HG03378 (cell line): ENCODE results near the gene CD6.

Source experiments
- ATAC-seq: cut with Tn5 transposase; IDR thresholded peaks from one replicate; pipeline ENCODE4 v1.9.1; 2021; ENCODE audit warnings: mild to moderate bottlenecking, moderate library complexity; ENCODE audit not compliant: unreplicated experiment

CD6 gene

DNA sequence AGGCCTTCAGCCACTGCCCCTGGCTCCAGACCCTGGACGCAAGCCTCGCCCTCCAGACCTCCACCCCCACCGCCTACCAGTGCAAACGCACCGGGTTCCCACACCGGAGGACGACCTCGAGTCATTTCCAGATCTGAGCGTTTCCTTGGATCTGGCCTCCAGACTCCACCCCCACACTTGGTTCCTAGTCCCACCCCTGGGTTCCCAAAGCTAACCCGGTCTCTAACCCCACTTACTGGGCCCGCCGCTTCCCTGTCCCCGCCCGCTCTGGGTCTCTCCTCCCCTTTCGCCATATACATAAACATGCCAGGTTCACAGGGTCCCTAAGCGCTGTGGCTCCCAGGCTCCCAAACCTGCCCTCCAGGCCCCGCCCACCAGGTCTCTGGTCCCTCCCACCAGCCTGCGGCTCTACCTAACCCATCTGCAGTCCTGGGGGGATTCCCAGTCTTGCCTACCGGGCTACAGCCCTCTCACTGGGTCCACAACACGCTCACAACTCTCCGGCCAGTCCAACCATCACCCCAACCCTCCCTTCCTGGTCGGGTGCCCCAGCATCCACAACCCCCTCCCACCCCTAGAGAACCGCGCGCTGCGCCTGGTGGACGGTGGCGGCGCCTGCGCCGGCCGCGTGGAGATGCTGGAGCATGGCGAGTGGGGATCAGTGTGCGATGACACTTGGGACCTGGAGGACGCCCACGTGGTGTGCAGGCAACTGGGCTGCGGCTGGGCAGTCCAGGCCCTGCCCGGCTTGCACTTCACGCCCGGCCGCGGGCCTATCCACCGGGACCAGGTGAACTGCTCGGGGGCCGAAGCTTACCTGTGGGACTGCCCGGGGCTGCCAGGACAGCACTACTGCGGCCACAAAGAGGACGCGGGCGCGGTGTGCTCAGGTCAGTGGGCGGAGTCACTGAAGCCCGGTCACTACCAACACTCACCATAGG lies 36.7 kb downstream of the CD6 start:
- no peak for ATAC-seq

DNA sequence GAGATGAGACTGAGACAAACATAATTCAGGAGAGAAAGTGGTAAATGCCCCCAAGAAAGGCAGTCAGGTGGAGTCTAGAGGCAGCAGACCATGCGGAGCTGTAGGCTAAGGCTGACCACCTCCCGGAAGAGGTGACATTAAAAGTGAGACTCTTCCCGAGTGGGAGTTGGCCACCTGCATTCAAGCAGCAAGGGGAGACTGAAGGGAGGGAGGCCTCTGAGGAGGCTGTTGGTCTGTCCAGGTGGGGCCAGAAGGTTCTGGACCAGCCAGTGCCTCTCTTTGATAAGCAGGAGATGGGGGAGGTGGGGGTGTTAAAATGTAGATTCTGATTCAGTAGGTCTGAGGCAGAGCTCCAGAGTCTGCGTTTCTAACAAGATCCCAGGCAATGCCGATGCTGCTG lies 37.5 kb downstream of the CD6 start:
- no peak for ATAC-seq

DNA sequence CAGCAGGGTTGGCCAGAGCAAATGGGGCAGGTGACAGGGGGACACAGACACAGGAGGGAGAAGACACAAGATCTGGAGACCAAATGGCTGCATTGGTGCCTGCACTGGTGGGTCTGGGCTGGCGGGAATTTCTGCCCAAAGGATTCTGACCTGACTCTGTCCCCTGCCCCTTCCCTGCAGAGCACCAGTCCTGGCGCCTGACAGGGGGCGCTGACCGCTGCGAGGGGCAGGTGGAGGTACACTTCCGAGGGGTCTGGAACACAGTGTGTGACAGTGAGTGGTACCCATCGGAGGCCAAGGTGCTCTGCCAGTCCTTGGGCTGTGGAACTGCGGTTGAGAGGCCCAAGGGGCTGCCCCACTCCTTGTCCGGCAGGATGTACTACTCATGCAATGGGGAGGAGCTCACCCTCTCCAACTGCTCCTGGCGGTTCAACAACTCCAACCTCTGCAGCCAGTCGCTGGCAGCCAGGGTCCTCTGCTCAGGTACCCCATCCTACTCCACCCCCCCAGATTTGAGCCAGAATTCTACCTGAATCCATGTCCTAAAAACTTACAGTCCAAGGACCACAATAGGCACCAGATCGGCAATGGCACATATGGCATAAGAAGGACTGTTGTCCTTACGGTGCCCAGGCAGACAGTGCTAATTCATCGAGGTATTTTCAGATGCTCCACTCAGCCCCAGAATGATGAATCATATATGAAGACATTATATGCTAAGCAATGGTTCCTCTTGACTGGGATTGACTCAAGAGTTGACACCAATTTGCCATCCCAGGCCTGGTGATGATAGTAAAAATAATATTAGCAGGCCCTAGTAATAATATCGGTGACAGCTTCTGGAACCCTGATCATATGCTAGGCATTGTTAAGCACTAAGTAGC lies 38.2 kb downstream of the CD6 start:
- ATAC-seq: no peak

GRCh38 chr11:61010466-61011228 lies 39.2 kb downstream of the CD6 start:
- ATAC-seq: no peak

DNA sequence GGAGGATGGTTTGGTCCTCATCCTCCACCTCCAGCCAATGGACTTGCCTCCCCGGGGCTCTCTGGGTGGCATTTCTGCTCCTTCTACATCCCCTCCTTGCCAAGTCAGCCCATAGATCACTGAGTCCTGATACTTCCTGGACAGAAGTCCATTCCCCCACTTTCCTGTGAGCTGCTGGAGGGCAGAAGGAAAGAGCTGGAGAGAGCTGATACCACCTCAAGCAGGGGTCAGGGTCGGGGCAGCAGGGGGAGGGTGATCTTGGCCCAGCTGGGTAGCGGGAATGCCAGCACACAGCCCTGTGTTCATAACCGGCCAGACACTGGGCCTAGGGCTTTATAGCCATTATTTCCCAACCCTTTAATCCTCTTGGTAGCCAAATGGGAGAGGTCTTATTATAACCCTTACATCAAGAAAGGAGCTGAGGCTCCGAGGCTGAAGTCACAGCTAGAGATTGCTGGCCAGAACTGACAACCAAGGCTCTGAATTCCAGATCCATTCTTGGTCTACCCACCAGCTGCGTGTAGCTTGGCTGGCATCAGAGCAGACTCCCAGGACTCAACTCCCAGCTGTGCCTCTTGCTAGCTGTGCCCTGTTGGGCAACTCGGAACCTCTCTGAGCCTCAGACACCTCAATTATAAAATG lies 39.9 kb downstream of the CD6 start:
- no peak for ATAC-seq

DNA sequence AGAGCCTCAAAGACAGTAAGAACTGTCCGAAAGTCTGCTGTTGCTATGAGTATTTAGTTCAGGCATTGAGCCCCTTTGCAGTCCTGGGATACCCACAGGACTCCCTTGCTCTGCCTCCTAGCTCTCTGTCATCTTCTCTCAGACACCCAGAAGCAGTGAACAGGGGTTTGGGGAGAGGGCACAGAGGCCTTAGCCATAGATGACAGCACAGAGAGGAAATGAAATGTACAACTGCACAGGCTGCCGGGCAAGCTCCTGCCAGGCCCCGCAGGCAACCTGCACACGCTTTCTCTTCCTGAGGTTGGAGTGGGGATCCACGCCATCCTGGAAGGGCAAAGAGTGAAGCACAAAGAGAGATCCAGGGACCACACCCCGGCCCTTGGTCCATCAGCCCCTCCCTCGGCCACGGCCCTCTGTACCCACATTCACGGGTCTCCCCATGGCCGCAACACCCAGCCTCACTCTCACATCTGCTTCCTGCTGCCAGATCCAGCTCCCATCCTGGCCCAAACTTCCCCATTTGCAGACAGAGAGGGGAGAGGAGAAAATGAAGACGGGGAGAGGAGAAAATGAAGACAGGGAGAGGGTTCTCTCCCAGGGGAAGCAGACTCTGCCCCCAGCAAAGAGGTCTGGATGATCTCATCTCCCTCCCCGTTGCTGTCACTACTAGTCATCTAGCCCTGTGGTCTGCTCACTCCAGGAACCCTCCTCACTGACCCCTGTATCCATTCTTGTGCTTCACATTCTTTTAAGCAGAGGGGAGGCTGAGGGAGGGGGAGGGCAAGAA lies 40.7 kb downstream of the CD6 start:
- ATAC-seq: no peak

GRCh38 chr11:61012737-61013215 lies 41.3 kb downstream of the CD6 start:
- no peak for ATAC-seq

GRCh38 chr11:61018059-61018458 lies 46.6 kb downstream of the CD6 start:
- no peak for ATAC-seq

GRCh38 chr11:61019037-61019831 lies 47.8 kb downstream of the CD6 start:
- ATAC-seq: no peak

GRCh38 chr11:61019832-61020405 lies 48.4 kb downstream of the CD6 start:
- no peak for ATAC-seq

- no peak for ATAC-seq
Observed at GRCh38 chr11:61020551-61021235, 49.2 kb downstream of the CD6 start.

DNA sequence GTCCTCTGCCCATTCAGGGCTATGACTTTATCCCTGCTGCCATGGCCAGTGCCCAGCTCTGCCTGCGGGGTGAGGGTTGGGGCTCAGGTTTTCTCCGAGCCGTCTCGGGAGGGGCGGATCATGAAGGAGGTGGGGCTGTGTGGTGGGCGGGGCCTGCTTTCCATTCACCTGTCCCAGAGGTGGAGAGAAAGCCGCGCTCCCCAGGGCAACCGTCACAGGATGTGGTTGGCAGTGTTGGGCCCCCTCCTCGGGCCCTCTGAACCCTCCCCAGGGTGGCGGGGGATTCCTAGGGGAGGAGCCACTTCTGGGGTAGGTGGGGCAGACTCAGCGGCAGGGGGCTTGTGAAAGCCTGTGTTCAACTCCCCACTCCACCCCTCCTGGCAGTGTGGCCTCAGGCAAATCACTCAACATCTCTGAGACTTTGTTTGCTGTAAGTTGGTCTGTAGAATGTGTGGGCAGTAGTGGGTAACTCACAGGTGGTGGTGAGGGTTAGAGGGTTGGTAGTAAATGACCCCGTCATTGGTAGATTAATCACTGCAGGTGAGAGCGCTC lies 50.3 kb downstream of the CD6 start:
- no peak for ATAC-seq

DNA sequence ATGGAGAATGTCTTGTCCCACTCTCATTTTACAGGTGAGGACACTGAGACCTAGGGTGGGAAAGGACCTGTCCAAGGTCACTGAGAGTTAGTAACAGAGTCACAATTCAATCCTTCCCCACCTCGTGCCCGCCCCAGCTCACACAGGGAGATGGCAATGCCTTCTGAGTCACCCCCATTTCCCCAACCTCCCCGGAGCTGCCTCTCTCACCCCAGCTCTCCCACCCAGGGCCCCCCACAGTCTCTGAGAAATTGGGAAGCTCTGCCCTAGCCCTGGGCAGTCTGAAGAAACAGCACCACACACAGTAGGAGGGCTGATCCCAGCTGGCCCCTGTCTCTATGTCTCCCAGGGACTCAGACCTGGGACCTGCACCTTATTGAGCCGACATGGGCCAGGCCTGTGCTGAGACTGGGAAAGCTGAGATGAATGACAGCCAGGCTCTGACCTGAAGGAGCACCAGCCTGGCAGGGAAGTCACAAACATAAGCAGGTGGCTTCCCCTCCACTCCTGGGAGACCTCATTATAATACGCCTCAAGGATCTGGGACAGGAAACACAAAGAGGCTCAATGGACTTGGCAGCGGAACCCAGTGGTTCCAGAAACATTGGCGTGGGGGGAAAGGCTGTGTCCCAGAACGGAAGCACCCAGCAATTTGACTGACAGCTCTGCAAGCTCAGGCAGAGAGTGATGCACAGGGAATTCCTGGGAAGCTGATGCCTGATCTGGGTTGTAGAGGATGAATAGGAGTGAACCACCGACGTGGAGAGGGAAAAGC lies 51.0 kb downstream of the CD6 start:
- ATAC-seq: no peak

GRCh38 chr11:61023086-61023965 lies 51.8 kb downstream of the CD6 start:
- no peak for ATAC-seq

DNA sequence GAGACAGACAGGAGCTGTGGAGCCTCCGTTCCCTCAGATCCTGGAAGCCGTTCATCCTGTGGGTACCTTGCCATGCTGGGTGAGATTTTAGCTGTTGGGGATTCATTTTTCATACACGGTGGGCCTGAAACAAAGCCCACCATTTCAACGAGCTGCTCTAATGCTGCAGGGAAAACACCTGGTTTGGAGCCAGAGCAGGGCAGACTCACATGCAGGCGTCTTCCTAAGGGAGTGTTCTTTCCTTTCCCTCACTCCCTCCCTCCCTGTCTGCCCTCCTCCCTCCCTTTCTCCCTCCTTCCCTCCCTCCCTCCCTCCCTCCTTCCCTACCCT lies 52.5 kb downstream of the CD6 start:
- no peak for ATAC-seq
